Stomach smooth muscle (tissue), 2 donors: Measurements from ENCODE around the gene SERPIND1.

Experiments
- H3K27ac ChIP-seq: one replicate; pipeline ENCODE4 v1.7.0; 2013; ENCODE audit warnings: mild to moderate bottlenecking, low read length, inconsistent platforms
- H3K27me3 ChIP-seq, 2 donors: one replicate each; pipeline ENCODE4 v1.7.0; 2013; ENCODE audit warnings: low read length in 2 of 2; ENCODE audit not compliant: insufficient read depth in 2 of 2, control insufficient read depth in 1 of 2
- H3K36me3 ChIP-seq, 2 donors: one replicate each; pipeline ENCODE4 v1.7.0; 2013; ENCODE audit warnings: low read length in 2 of 2; ENCODE audit not compliant: control insufficient read depth in 2 of 2, insufficient read depth in 2 of 2
- H3K4me1 ChIP-seq: one replicate; pipeline ENCODE4 v1.7.0; 2013; ENCODE audit warnings: low read length; ENCODE audit not compliant: control insufficient read depth, insufficient read depth
- H3K4me3 ChIP-seq, 2 donors: one replicate each; pipeline ENCODE4 v1.7.0; 2013; ENCODE audit warnings: low read length in 2 of 2
- H3K9ac ChIP-seq, 2 donors: one replicate each; pipeline ENCODE4 v1.7.0; 2013; ENCODE audit warnings: low read length in 2 of 2, mild to moderate bottlenecking in 1 of 2
- H3K9me3 ChIP-seq, 2 donors: one replicate each; pipeline ENCODE4 v1.7.0; 2013; ENCODE audit warnings: low read length in 2 of 2; ENCODE audit not compliant: control insufficient read depth in 2 of 2
- donor health status: healthy.
- donor health status: Pancreatic carcinoma.

The SERPIND1 gene

DNA sequence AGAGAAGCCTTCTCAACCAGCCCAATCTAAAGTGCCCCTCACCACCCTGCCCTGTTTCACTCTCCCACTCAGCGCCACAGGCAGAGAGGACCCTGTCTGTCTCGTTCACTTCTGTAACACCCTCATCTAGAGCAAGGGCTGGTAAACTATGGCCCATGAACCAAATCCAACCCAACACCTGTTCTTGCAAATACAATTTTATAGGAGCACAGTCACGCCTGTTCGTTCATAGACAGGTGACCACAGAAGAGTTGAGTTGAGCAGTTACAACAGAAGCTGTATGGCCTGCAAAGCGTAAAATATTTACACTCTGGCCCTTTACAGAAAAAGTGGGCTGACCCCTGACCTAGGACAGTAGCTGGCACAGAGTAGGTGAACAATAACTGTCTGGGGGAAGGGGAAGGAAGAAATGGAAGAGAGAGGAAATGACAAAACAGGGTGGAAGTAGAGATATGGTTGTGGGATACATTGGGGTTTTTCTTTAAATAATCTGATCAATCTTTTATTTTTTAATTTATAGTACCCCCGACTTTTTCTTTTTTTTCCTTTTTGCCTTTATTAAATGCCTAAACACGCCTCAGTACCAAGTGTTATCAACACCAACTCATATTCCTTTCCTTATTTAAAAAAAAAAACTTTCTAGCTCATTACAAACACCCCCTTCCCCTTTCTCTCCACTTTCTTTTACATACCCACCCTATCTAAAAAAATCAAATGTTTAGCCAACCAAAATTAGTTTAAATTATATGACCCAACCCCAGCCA is 20.9 kb downstream of the SERPIND1 start:
- Histone ChIP-seq H3K27ac (no peak overlapping the region), H3K27me3 (no peaks in the 10 kb centered on the region), H3K36me3 (peaks cover 58 to 65% of the 10 kb centered on the region in 2 donors), H3K9ac (no peak overlapping the region), H3K9me3 (no peaks in the 10 kb centered on the region), H3K4me3 (no peak overlapping the region), H3K4me1 (no peaks in the 10 kb centered on the region)

GRCh38 chr22:20796731-20797130 is 22.8 kb downstream of the SERPIND1 start:
- no peaks in the 10 kb centered on the region for H3K4me1 ChIP-seq
- peaks cover 61 to 68% of the 10 kb centered on the region in 2 donors for H3K36me3 ChIP-seq
- H3K9ac ChIP-seq, result no peak overlapping the region

DNA sequence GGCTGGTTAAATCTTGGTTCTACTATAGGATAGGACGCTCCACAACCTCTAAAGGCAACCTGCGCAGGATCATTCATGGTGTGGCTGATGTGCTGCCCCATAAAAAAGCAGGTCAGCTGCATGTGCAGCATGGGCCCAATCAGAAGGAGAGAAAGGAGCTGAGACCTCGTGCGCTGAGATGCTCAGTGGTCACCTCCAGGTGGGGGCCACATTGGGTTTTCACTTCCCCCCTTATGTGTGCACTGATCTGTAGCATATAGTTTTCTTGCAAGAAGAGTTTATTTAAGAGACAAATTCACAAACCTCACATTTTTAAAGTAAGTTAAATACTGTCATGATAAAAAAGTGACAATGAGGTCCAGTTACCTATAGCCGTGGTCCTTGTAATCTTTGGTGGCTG is 24.3 kb downstream of the SERPIND1 start:
- no peak overlapping the region for H3K4me3 ChIP-seq
- no peaks in the 10 kb centered on the region for H3K4me1 ChIP-seq
- H3K27me3 ChIP-seq, result no peaks in the 10 kb centered on the region
- no peaks in the 10 kb centered on the region for H3K9me3 ChIP-seq
- H3K27ac ChIP-seq, result no peak overlapping the region
- no peak overlapping the region for H3K9ac ChIP-seq
- H3K36me3 ChIP-seq, result peaks cover 67 to 71% of the 10 kb centered on the region in 2 donors

More at GRCh38 chr22:20796731-20797130, 22.8 kb downstream of the SERPIND1 start:
- H3K27ac ChIP-seq, result no peak overlapping the region
- H3K27me3 ChIP-seq, result no peaks in the 10 kb centered on the region
- no peaks in the 10 kb centered on the region for H3K9me3 ChIP-seq
- H3K4me3 ChIP-seq, result no peak overlapping the region

GRCh38 chr22:20798974-20799373 is 25.1 kb downstream of the SERPIND1 start:
- peaks cover 69 to 78% of the 10 kb centered on the region in 2 donors for H3K36me3 ChIP-seq
- H3K27me3 ChIP-seq, result no peaks in the 10 kb centered on the region
- no peaks in the 10 kb centered on the region for H3K4me1 ChIP-seq
- no peak overlapping the region for H3K27ac ChIP-seq
- H3K4me3 ChIP-seq, result no peak overlapping the region
- H3K9me3 ChIP-seq, result no peaks in the 10 kb centered on the region
- no peak overlapping the region for H3K9ac ChIP-seq

DNA sequence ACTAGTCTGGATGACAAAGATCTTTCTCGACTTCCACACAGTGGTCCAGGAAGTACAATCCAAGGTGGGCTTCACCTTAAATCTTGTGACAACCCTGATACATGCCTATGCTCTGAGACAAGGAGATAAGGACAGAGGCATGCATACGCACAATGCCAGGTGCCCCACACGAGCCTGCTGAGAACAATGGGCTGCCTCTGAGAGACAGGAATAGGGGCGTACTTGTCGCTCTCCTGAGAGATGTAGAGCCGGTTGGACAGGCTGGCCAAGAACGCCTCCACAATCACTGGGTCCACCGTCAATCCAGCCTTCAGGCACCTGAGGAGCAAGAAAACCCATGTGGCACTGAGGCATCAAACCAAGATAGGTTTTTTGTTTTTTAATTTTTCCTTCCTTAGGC is 25.5 kb downstream of the SERPIND1 start:
- no peak overlapping the region for H3K27ac ChIP-seq
- H3K4me3 ChIP-seq, result no peak overlapping the region
- H3K9me3 ChIP-seq, result no peaks in the 10 kb centered on the region
- H3K36me3 ChIP-seq, result peaks cover 74 to 79% of the 10 kb centered on the region in 2 donors
- no peak overlapping the region for H3K9ac ChIP-seq
- no peaks in the 10 kb centered on the region for H3K27me3 ChIP-seq
- H3K4me1 ChIP-seq, result no peaks in the 10 kb centered on the region

DNA sequence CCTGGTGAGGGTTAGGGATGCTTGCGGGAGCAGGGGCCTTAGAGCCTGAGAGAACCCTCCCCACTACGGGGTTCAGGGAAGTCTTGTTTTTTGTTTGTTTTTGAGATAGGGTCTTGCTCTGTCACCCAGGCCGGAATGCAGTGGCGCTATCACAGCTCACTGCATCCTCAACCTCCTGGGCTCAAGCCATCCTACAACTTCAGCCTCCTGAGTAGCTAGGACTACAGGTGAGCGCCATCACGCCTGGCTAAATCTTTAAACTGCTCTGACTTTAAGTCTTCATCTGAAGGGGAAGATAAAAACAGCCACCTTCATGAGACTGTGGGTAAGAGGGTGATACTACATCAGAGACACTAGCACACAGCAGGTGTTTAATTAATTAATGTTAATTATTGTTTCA is 28.5 kb downstream of the SERPIND1 start:
- Histone ChIP-seq H3K4me1 (no peaks in the 10 kb centered on the region), H3K27ac (no peak overlapping the region), H3K9ac (no peak overlapping the region), H3K36me3 (peaks cover 66 to 74% of the 10 kb centered on the region in 2 donors), H3K27me3 (no peaks in the 10 kb centered on the region), H3K4me3 (no peak overlapping the region), H3K9me3 (no peaks in the 10 kb centered on the region)

GRCh38 chr22:20802922-20803553 is 29.1 kb downstream of the SERPIND1 start:
- H3K4me1 ChIP-seq, result no peaks in the 10 kb centered on the region
- H3K27ac ChIP-seq, result no peak overlapping the region
- no peaks in the 10 kb centered on the region for H3K9me3 ChIP-seq
- H3K36me3 ChIP-seq, result peaks cover 62 to 72% of the 10 kb centered on the region in 2 donors
- H3K4me3 ChIP-seq, result no peak overlapping the region
- H3K9ac ChIP-seq, result no peak overlapping the region
- no peaks in the 10 kb centered on the region for H3K27me3 ChIP-seq

- no peaks in the 10 kb centered on the region for H3K27me3 ChIP-seq
- H3K36me3 ChIP-seq, result peaks cover 56 to 65% of the 10 kb centered on the region in 2 donors
- H3K9me3 ChIP-seq, result no peaks in the 10 kb centered on the region
- H3K27ac ChIP-seq, result no peak overlapping the region
- no peak overlapping the region for H3K4me3 ChIP-seq
- no peaks in the 10 kb centered on the region for H3K4me1 ChIP-seq
- H3K9ac ChIP-seq, result no peak overlapping the region
Observed at GRCh38 chr22:20803696-20804324, 29.9 kb downstream of the SERPIND1 start.

GRCh38 chr22:20804650-20805049 is 30.7 kb downstream of the SERPIND1 start:
- Histone ChIP-seq H3K27me3 (no peaks in the 10 kb centered on the region), H3K9me3 (no peaks in the 10 kb centered on the region), H3K27ac (no peak overlapping the region), H3K9ac (no peak overlapping the region), H3K4me1 (no peaks in the 10 kb centered on the region), H3K4me3 (no peak overlapping the region), H3K36me3 (peaks cover 50 to 64% of the 10 kb centered on the region in 2 donors)

DNA sequence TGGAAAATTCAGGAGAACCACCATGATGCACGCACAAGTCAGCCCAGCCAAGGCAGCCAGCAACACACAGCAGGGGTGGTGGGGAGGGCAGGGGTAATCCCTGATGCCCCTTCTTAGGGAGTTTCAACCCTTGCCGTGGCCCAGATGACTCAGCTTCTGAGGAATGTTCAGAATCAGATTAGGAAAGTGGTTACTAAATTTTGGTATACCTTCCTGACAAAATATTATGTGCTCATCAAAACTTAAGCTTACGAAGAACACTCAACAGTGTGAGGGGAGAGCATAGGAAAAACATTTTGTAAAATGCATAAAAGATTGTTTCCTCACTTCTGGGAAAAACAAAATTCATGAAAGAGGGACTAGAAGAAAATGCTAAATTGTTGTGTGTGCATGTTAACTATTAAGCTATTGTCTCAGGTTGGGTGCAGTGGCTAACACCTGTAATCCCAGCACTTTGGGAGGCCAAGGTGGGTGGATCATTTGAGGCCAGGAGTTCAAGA is 32.1 kb downstream of the SERPIND1 start:
- Histone ChIP-seq H3K9me3 (no peaks in the 10 kb centered on the region), H3K9ac (no peak overlapping the region), H3K27ac (no peak overlapping the region), H3K4me3 (no peak overlapping the region), H3K27me3 (no peaks in the 10 kb centered on the region), H3K4me1 (no peaks in the 10 kb centered on the region), H3K36me3 (peaks cover 53 to 69% of the 10 kb centered on the region in 2 donors)
